ENCODE data around the gene LRRC56. TPM values are rescaled to one million over a fixed set of nuclear protein-coding genes. Genes with fewer than 3 reads are reported as not detected.
"Not testable (repeated sequence)": the region's sequence is repeated elsewhere in the genome, so short reads cannot be mapped to it uniquely, and the experiment has no call there.

The LRRC56 gene
- total RNA-seq, 1 donor from 2014 or later, result not detected

DNA sequence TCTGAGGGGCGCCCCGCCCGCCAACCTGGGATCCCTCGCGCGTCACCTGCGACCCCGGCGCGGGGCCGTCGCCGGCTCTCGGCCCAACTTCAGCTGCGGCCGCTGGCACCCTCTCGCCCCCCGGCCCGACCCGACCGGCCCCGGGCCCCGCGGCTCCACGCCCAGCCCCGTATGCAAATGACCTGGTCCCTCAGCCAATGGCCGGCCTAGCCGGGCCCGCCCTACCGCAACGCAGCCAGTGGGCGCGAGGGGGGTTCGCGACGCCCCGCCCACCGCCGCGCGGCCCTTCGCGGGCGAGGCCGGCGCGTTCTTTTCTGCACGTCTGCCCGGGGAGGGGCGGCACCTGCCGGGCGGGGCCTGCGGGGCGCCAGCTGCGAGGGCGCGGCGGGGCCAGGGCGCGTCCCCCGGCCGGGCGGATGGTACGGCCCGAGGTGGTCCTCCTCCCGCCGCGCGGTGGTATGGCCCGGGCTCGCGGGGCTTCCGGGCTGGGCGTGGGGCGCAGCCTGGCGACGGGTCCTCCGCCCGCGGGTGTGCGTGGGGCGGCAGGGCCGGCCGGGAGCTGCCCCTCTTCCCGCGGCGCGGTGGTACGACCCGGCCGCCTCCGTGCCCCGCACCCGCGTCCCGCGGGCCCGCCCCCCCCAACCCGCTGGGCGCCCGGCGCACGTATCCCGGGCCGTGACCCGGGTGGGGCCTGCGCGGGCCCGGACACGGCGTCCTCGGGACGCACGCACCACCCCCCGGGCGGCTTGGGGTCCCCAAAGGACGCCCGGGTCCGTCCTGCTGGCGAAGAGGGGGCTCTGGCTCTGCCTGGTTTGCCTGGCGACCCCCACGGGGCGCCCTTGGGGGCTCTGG, 31.2 kb downstream of the LRRC56 start:
- intact Hi-C loops (cut with DNase I), result loop anchor here (1.0 to 2.0 kb wide), 4 partner anchors 8 to 178 kb away; partner anchors contain the start of genes HRAS, LMNTD2, PTDSS2 and RASSF7
- DNase-seq (ENCODE audit: low spot score in 2 of 2), result peak; percentile 83 to 97

DNA sequence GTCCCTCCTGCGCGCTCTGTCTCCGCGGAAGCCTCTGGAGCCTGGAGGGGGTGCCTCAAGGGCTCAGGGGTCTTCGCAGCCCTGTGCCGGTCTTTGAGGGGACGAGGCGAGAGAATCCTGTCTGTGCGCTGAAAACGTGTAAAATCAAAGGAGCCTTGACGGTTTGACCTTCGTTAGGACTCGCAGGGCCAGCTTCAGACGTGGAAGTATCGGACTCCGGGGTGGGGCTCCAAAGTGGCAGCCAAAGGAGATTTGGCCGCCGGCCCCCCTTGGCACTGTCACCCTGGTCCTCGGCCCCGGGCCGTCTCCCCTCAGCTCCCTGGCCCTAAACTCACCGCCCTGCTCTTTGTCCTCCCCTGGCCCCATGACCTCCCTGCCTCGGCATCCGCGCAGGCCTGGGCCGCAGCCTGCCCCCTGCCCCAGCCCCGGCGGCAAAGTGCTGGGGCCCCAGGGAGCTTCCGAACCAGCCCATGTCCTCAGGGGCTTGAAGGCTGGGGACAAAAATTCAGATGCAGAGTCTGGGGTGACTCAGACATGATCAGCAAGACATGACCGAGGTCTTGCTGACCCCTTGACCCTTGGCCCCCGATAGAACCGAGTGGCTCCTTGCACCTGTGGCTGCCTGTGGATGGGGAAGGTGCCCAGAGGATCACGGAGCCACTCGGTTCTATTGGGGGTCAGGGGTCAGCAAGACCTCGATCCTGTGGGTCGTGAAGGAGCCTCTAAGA, 32.0 kb downstream of the LRRC56 start:
- H3K4me1 ChIP-seq, result peaks cover 4 to 11% of the 10 kb centered on the region in 2 donors
- H3K36me3 ChIP-seq, result no peaks in the 10 kb centered on the region
- intact Hi-C loops (cut with DNase I), result loop anchor here (2.0 kb wide), 2 partner anchors 35 to 177 kb away; partner anchors contain the start of genes HRAS and TALDO1
- H3K27me3 ChIP-seq, result no peaks in the 10 kb centered on the region
- no peak for DNase-seq (ENCODE audit: low spot score in 2 of 2)
- H3K9me3 ChIP-seq, result no peaks in the 10 kb centered on the region
- peak overlapping the region; percentile 70 to 89 for H3K27ac ChIP-seq
- TF ChIP-seq, protein P1, sequence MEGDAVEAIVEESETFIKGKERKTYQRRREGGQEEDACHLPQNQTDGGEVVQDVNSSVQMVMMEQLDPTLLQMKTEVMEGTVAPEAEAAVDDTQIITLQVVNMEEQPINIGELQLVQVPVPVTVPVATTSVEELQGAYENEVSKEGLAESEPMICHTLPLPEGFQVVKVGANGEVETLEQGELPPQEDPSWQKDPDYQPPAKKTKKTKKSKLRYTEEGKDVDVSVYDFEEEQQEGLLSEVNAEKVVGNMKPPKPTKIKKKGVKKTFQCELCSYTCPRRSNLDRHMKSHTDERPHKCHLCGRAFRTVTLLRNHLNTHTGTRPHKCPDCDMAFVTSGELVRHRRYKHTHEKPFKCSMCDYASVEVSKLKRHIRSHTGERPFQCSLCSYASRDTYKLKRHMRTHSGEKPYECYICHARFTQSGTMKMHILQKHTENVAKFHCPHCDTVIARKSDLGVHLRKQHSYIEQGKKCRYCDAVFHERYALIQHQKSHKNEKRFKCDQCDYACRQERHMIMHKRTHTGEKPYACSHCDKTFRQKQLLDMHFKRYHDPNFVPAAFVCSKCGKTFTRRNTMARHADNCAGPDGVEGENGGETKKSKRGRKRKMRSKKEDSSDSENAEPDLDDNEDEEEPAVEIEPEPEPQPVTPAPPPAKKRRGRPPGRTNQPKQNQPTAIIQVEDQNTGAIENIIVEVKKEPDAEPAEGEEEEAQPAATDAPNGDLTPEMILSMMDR (IDR thresholded peaks at IDR 0.05), result no peak
- H3K4me3 ChIP-seq, result peak overlapping the region; percentile 72 to 76

More for the DNA sequence above, 31.2 kb downstream of the LRRC56 start:
- H3K27me3 ChIP-seq, result no peaks in the 10 kb centered on the region
- no peaks in the 10 kb centered on the region for H3K9me3 ChIP-seq
- peak overlapping the region; percentile 77 to 89 for H3K27ac ChIP-seq
- H3K36me3 ChIP-seq, result no peaks in the 10 kb centered on the region
- peak overlapping the region; percentile 72 to 76 for H3K4me3 ChIP-seq
- TF ChIP-seq, protein P1 (IDR thresholded peaks at IDR 0.05), result no peak
- H3K4me1 ChIP-seq, result peaks cover 4 to 9% of the 10 kb centered on the region in 2 donors

DNA sequence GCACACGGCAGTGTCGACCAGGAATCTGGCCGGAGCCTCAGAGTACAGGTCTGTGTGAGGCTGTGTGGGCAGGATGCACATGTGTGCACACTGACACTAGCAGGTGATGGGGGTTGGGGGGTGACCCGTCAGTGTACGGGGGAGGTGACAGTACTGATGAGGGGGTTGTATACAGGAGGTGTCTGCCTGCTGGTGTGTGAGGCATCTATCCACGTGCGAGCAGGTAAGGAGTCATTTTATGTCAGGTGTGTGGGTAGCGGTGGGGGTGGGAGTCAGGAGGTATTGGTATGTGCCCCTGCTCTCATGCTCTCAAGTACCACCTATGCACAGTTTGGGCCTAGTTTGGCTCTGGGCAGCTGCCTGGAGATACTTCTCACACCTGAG, 34.5 kb downstream of the LRRC56 start:
- Histone ChIP-seq H3K4me1 (peaks cover 7 to 21% of the 10 kb centered on the region in 2 donors), H3K36me3 (no peaks in the 10 kb centered on the region), H3K9me3 (no peaks in the 10 kb centered on the region), H3K27ac (no peak overlapping the region), H3K4me3 (no peak overlapping the region), H3K27me3 (no peaks in the 10 kb centered on the region)
- intact Hi-C loops (cut with DNase I), result no loop called here
- TF ChIP-seq, protein P1 (IDR thresholded peaks at IDR 0.05), result no peak
- no peak for DNase-seq (ENCODE audit: low spot score in 2 of 2)

DNA sequence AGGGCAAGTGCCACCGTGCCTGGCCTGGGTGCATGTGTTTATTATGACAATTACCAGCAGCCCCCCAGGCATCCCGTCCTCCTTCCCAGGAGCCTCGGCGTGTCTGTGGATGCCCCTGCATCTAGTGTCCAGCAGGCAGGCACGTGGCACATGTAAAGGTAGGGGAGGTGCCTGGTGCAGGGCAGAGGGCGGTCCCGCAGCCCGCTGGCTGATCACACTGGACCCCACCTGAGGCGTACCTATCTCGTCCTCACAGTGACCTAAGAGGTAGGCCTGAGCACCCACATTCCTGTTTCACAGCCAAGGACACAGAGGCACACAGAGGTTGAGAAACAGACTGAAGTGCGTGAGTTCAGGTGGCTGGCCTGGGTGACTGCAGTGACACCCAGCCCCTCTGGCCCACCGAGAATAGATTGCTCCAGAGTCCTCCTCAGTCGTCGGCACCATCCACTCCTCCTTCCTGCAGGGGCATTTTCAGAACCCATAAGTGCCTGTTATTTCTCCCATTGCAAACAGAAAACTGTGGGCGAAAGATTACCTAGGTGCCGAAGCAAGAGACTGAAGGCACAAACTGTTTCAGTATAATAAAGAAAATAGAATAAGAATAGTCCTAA, 35.9 kb downstream of the LRRC56 start:
- no peak overlapping the region for H3K4me3 ChIP-seq
- H3K4me1 ChIP-seq, result peaks cover 15 to 29% of the 10 kb centered on the region in 2 donors
- TF ChIP-seq, protein P1 (IDR thresholded peaks at IDR 0.05), result no peak
- H3K27ac ChIP-seq, result peak overlapping the region in 1 of 2 donors; percentile 14
- intact Hi-C loops (cut with DNase I), result no loop called here
- H3K27me3 ChIP-seq, result no peaks in the 10 kb centered on the region
- H3K36me3 ChIP-seq, result no peaks in the 10 kb centered on the region
- DNase-seq (ENCODE audit: low spot score in 2 of 2), result no peak
- no peaks in the 10 kb centered on the region for H3K9me3 ChIP-seq

DNA sequence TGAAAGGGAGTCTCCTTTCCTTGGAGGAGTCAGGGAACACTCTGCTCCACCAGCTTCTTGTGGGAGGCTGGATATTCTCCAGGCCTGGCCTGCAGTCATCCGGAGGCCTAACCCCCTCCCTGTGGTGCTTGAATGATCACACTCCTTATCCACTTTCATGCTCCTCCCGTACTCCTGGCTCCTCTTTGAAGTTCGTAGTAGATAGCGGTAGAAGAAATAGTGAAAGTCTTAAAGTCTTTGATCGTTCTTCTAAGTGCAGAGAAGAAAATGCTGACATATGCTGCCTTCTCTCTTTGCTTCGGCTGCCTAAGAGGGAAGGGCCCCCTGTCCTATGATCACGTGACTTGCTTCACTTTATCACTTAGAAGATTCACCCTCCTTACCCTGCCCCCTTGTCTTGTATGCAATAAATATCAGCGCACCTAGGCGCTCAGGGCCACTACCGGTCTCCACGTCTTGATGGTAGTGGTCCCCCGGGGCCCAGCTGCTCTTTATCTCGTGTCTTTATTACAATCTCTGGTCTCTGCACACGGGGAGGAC, 36.8 kb downstream of the LRRC56 start:
- H3K36me3 ChIP-seq; H3K9me3 ChIP-seq; intact Hi-C loops (cut with DNase I); H3K27me3 ChIP-seq; H3K27ac ChIP-seq; H3K4me3 ChIP-seq; DNase-seq (ENCODE audit: low spot score in 2 of 2): not testable (repeated sequence)
- peaks cover 13 to 37% of the 10 kb centered on the region in 2 donors for H3K4me1 ChIP-seq
